Measurements from ENCODE around the gene ZFYVE27.

DNA sequence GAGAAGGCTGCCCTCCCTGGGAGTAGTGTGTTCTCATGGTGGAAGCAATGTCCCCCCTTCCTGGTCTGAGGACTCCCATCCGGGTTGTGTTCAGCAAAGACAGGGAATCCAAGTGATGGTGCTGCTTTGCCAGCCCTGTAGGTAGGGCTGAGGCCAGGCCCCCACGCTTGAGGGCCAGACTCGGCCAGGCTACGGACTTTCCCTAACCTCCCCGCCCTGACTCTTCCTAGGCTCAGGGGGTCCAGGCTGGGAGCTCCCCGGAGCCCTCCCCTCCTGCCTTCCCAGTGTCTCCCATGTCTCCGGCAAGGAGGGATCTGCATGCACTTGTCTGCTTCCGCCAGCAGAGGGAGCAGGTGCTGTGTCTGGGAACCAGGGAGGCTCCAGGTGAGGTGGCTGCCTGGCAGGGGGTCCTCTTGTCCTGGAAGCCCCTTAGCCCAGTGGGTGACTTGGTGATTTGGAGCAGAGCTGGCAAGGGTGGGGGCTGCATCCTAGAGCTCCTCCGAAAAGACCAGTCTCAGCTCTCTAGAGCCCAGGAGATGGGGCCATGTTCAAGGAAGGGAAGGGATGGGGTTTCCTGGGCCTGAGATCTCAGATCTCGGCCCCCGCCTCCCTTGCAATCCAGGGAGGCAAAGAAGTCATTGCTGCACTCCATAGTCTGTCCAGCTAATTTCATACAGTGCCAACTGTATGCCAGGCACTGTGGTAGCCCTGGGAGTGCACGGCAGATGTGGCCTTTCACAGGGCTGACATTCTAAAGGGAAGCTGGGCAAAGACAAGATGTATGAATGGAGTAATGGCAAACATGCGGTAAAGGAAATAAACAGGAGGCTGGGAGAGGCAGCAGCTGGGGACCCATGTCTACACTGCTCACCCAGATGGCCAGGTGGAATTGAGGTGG, 55.1 kb downstream of the ZFYVE27 start:
- no peak for TF ChIP-seq POLR2A (IDR thresholded peaks at IDR 0.05; ENCODE audit: low read depth, low read length)
- no peak for TF ChIP-seq PAX5 (IDR thresholded peaks at IDR 0.05; ENCODE audit: insufficient read depth, low read length, severe bottlenecking)
- TF ChIP-seq TAF1 (IDR thresholded peaks at IDR 0.05; ENCODE audit: low read depth, low read length) = no peak
- TF ChIP-seq SPI1 (IDR thresholded peaks at IDR 0.05; ENCODE audit: low read depth, low read length) = no peak

All from GM12891 (cell line).